ENCODE results near the gene TVP23B. TPM values are rescaled to one million over a fixed set of nuclear protein-coding genes. Genes with fewer than 3 reads are reported as not detected.
"Not testable (repeated sequence)": the region's sequence is repeated elsewhere in the genome, so short reads cannot be mapped to it uniquely, and the experiment has no call there.

Gene TVP23B
- total and polyA plus RNA-seq, 7 donors, result 18.9 to 27.5 (median 25.8) TPM

GRCh38 chr17:18757368-18758044 is 23.5 kb upstream of the TVP23B start:
- intact Hi-C loops (cut with DNase I); DNase-seq: not testable (repeated sequence)
- 87 to 88% methylated on average over 8 of the region's 8 CpGs for WGBS, 2 donors

GRCh38 chr17:18758344-18758743 is 22.6 kb upstream of the TVP23B start:
- H3K9me3 ChIP-seq; intact Hi-C loops (cut with DNase I); H3K4me1 ChIP-seq; DNase-seq; H3K27me3 ChIP-seq; H3K36me3 ChIP-seq; H3K27ac ChIP-seq; H3K4me3 ChIP-seq: not testable (repeated sequence)
- 92 to 98% methylated on average over 1 to 2 of the region's 6 CpGs for WGBS, 2 donors

More at GRCh38 chr17:18757368-18758044, 23.5 kb upstream of the TVP23B start:
- H3K27me3 ChIP-seq, H3K36me3 ChIP-seq, H3K27ac ChIP-seq, H3K4me1 ChIP-seq, H3K4me3 ChIP-seq, H3K9me3 ChIP-seq: not testable (repeated sequence)

- WGBS, 2 donors, result 95 to 96% methylated on average over 6 of the region's 6 CpGs
Observed at GRCh38 chr17:18760221-18760620, 20.8 kb upstream of the TVP23B start.

GRCh38 chr17:18770572-18770971 is 10.4 kb upstream of the TVP23B start:
- H3K27ac ChIP-seq; H3K27me3 ChIP-seq; H3K36me3 ChIP-seq; H3K4me3 ChIP-seq; DNase-seq; H3K9me3 ChIP-seq; intact Hi-C loops (cut with DNase I); H3K4me1 ChIP-seq: not testable (repeated sequence)
- WGBS, 2 donors, result 89 to 97% methylated on average over 4 of the region's 4 CpGs

More at GRCh38 chr17:18760221-18760620, 20.8 kb upstream of the TVP23B start:
- DNase-seq; H3K4me3 ChIP-seq; H3K36me3 ChIP-seq; intact Hi-C loops (cut with DNase I); H3K9me3 ChIP-seq; H3K27me3 ChIP-seq; H3K27ac ChIP-seq; H3K4me1 ChIP-seq: not testable (repeated sequence)

GRCh38 chr17:18771066-18771465 is 9.9 kb upstream of the TVP23B start:
- WGBS, 2 donors, result 75 to 90% methylated on average over 4 of the region's 4 CpGs
- H3K4me1 ChIP-seq; DNase-seq; intact Hi-C loops (cut with DNase I); H3K27me3 ChIP-seq; H3K27ac ChIP-seq; H3K36me3 ChIP-seq; H3K9me3 ChIP-seq; H3K4me3 ChIP-seq: not testable (repeated sequence)

- Histone ChIP-seq H3K4me1 (no peaks in the 10 kb centered on the region), H3K4me3 (no peak overlapping the region), H3K36me3 (no peaks in the 10 kb centered on the region), H3K9me3 (no peaks in the 10 kb centered on the region), H3K27me3 (no peaks in the 10 kb centered on the region), H3K27ac (no peak overlapping the region)
- intact Hi-C loops (cut with DNase I), result no loop called here
- DNase-seq, result no peak
- TF ChIP-seq POLR2A (IDR thresholded peaks at IDR 0.05) (no peak), CTCF (IDR thresholded peaks at IDR 0.05) (no peak), POLR2AphosphoS5 (IDR thresholded peaks at IDR 0.05) (no peak), EP300 (IDR thresholded peaks at IDR 0.05) (no peak)
- WGBS, 2 donors, result 83 to 89% methylated on average over 7 of the region's 7 CpGs
Observed at GRCh38 chr17:18772471-18772870, 8.5 kb upstream of the TVP23B start.

- H3K27ac ChIP-seq, result peak overlapping the region; percentile 72 to 84 (median 83)
- WGBS, 2 donors, result 2 to 5% methylated on average over 3 of the region's 5 CpGs
- peak overlapping the region; percentile 49 to 62 (median 60) for H3K4me3 ChIP-seq
- H3K9me3 ChIP-seq; H3K27me3 ChIP-seq; H3K36me3 ChIP-seq; H3K4me1 ChIP-seq; intact Hi-C loops (cut with DNase I); DNase-seq: not testable (repeated sequence)
Observed at GRCh38 chr17:18781805-18782204, 822 bp downstream of the TVP23B start.

- H3K4me1 ChIP-seq; DNase-seq; H3K36me3 ChIP-seq; H3K4me3 ChIP-seq; intact Hi-C loops (cut with DNase I); H3K27me3 ChIP-seq; H3K27ac ChIP-seq; H3K9me3 ChIP-seq: not testable (repeated sequence)
- WGBS, 2 donors, result 92 to 98% methylated on average over 1 of the region's 1 CpG
Observed at GRCh38 chr17:18785933-18786332, 5.0 kb downstream of the TVP23B start.

GRCh38 chr17:18786890-18787289 is 5.9 kb downstream of the TVP23B start:
- DNase-seq; H3K4me1 ChIP-seq; H3K9me3 ChIP-seq; H3K36me3 ChIP-seq; H3K27ac ChIP-seq; H3K27me3 ChIP-seq; H3K4me3 ChIP-seq; intact Hi-C loops (cut with DNase I): not testable (repeated sequence)
- 54 to 81% methylated on average over 4 of the region's 5 CpGs for WGBS, 2 donors

- H3K27me3 ChIP-seq; H3K27ac ChIP-seq; H3K36me3 ChIP-seq; H3K4me3 ChIP-seq; H3K4me1 ChIP-seq; H3K9me3 ChIP-seq; DNase-seq; intact Hi-C loops (cut with DNase I): not testable (repeated sequence)
- WGBS, 2 donors, result 57 to 60% methylated on average over 1 of the region's 1 CpG
Observed at GRCh38 chr17:18791402-18791801, 10.4 kb downstream of the TVP23B start.

GRCh38 chr17:18794841-18795240 is 13.9 kb downstream of the TVP23B start:
- 76 to 77% methylated on average over 4 of the region's 4 CpGs for WGBS, 2 donors
- peaks cover 0 to 24% (median 0%) of the 10 kb centered on the region in 4 donors for H3K36me3 ChIP-seq
- H3K27ac ChIP-seq, result peak overlapping the region in 1 of 4 donors; percentile 4
- H3K9me3 ChIP-seq; DNase-seq; H3K4me3 ChIP-seq; H3K4me1 ChIP-seq; H3K27me3 ChIP-seq; intact Hi-C loops (cut with DNase I): not testable (repeated sequence)

GRCh38 chr17:18796887-18797286 is 15.9 kb downstream of the TVP23B start:
- peaks cover 0 to 41% (median 0%) of the 10 kb centered on the region in 4 donors for H3K36me3 ChIP-seq
- H3K27me3 ChIP-seq; H3K9me3 ChIP-seq; DNase-seq; H3K4me1 ChIP-seq; intact Hi-C loops (cut with DNase I); H3K27ac ChIP-seq; H3K4me3 ChIP-seq: not testable (repeated sequence)
